HG03521 (cell line): ENCODE measurements around the gene ZNF75A.

Source experiments
- ATAC-seq: cut with Tn5 transposase; IDR thresholded peaks from one replicate; pipeline ENCODE4 v1.9.1; 2021; ENCODE audit warnings: mild to moderate bottlenecking, moderate library complexity; ENCODE audit not compliant: unreplicated experiment

Gene ZNF75A

GRCh38 chr16:3285131-3285530 is 20.2 kb upstream of the ZNF75A start:
- ATAC-seq = no peak

GRCh38 chr16:3289998-3290673 is 15.2 kb upstream of the ZNF75A start:
- ATAC-seq = no peak

GRCh38 chr16:3292604-3293003 is 12.7 kb upstream of the ZNF75A start:
- ATAC-seq = no peak

- no peak for ATAC-seq
Measured at GRCh38 chr16:3295209-3295608, 10.1 kb upstream of the ZNF75A start.

- no peak for ATAC-seq
Measured at GRCh38 chr16:3295783-3296182, 9.5 kb upstream of the ZNF75A start.

GRCh38 chr16:3304370-3304769 is 927 bp upstream of the ZNF75A start:
- ATAC-seq = no peak

- ATAC-seq = no peak
Measured at GRCh38 chr16:3306078-3306477, 781 bp downstream of the ZNF75A start.

GRCh38 chr16:3311496-3311895 is 6.2 kb downstream of the ZNF75A start:
- no peak for ATAC-seq

GRCh38 chr16:3317315-3317999 is 12.2 kb downstream of the ZNF75A start:
- ATAC-seq = no peak

GRCh38 chr16:3321816-3322215 is 16.5 kb downstream of the ZNF75A start:
- no peak for ATAC-seq

GRCh38 chr16:3327514-3327913 is 22.2 kb downstream of the ZNF75A start:
- ATAC-seq = no peak

- no peak for ATAC-seq
Measured at GRCh38 chr16:3328104-3328503, 22.8 kb downstream of the ZNF75A start.

GRCh38 chr16:3328643-3329042 is 23.3 kb downstream of the ZNF75A start:
- ATAC-seq = no peak

GRCh38 chr16:3346041-3346440 is 40.7 kb downstream of the ZNF75A start:
- ATAC-seq = no peak

GRCh38 chr16:3347586-3347985 is 42.3 kb downstream of the ZNF75A start:
- no peak for ATAC-seq

- no peak for ATAC-seq
Measured at GRCh38 chr16:3348547-3349167, 43.4 kb downstream of the ZNF75A start.

GRCh38 chr16:3349175-3349574 is 43.9 kb downstream of the ZNF75A start:
- ATAC-seq = no peak

- ATAC-seq = no peak
Measured at GRCh38 chr16:3355589-3355988, 50.3 kb downstream of the ZNF75A start, which contains the start of gene OR2C1. OR2C1 (plus strand) TSS chr16:3355889; CDS start chr16:3355941, 52 bp downstream.

GRCh38 chr16:3356118-3356517 is 50.8 kb downstream of the ZNF75A start:
- no peak for ATAC-seq

GRCh38 chr16:3358871-3359270 is 53.6 kb downstream of the ZNF75A start:
- no peak for ATAC-seq

- ATAC-seq = no peak
Measured at GRCh38 chr16:3362931-3363330, 57.6 kb downstream of the ZNF75A start.

GRCh38 chr16:3363793-3364192 is 58.5 kb downstream of the ZNF75A start:
- ATAC-seq = no peak
